ENCODE results near the gene STK35. TPM values are rescaled to one million over a fixed set of nuclear protein-coding genes. Genes with fewer than 3 reads are reported as not detected.

Gene STK35
- total and polyA plus RNA-seq, 2 experiments from 2014 or later, result 14.2 to 59.7 TPM

DNA sequence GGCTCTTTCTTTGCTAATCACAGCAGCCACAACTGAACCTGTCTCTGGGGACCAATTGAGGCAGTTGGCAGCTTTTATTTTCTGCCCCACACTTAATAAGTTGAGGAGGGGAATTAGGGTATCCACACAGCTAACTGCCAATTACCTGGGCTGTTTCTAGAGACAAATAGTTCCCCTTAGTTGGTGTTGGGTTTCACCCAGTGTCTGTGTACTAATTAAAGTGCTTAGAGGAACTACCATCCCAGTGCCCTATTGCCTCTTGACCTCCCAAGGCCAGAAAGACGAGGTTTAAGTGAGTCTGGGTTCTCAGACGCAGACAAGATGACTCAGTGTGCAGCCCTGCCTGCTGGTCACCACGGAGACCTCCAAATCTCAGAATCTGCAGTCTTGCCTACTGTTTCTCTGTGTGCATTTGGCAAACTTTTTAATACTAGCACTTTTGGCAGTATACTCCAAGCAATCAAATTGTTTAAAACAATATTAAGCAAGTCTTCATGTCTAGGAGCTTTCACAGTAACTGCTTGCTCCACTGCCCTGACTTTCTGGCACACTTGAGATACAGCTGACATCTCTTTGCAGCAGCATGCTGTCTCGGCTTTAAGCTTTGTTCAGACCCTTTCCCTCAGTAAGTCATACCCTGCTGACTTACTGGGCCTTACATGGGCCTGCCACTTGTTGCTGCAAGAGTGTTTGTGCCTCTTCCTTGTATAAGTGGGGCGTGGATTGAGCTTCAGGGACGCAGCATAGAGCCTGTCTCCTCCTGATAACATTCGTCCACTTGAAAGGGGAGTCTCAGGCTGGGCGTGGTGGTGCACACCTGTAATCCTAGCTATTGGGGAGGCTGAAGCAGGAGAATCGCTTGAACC, 31.9 kb downstream of the STK35 start:
- no peaks in the 10 kb centered on the region for H3K36me3 ChIP-seq (ENCODE audit: insufficient read depth)
- no peak overlapping the region for H3K27ac Mint-ChIP-seq
- peaks cover 8% of the 10 kb centered on the region for H3K27me3 Mint-ChIP-seq (ENCODE audit: insufficient read depth, low read depth, poor library complexity)
- DNase-seq (ENCODE audit: low spot score), result no peak
- no peaks in the 10 kb centered on the region for H3F3A ChIP-seq (replicated peaks; ENCODE audit: low read depth)
- H2AFZ ChIP-seq, result no peak overlapping the region
- no peaks in the 10 kb centered on the region for H3K36me3 Mint-ChIP-seq (ENCODE audit: low read depth)
- H3K79me2 ChIP-seq (replicated peaks; ENCODE audit: insufficient read depth), result peaks cover 90% of the 10 kb centered on the region
- H4K20me1 ChIP-seq (replicated peaks; ENCODE audit: insufficient read depth), result peaks cover 60% of the 10 kb centered on the region
- H3K27me3 ChIP-seq (ENCODE audit: insufficient read depth), result no peaks in the 10 kb centered on the region
- no peaks in the 10 kb centered on the region for H3K9me2 ChIP-seq (ENCODE audit: insufficient read depth)
- TF ChIP-seq EZH2phosphoT487 (IDR thresholded peaks at IDR 0.05; ENCODE audit: unreplicated experiment), result no peak
- TF ChIP-seq STAT1 (IDR thresholded peaks at IDR 0.05; ENCODE audit: unreplicated experiment), result no peak
- no peak for TF ChIP-seq POLR2AphosphoS5 (IDR thresholded peaks at IDR 0.05; ENCODE audit: low read depth)
- TF ChIP-seq, protein P1, sequence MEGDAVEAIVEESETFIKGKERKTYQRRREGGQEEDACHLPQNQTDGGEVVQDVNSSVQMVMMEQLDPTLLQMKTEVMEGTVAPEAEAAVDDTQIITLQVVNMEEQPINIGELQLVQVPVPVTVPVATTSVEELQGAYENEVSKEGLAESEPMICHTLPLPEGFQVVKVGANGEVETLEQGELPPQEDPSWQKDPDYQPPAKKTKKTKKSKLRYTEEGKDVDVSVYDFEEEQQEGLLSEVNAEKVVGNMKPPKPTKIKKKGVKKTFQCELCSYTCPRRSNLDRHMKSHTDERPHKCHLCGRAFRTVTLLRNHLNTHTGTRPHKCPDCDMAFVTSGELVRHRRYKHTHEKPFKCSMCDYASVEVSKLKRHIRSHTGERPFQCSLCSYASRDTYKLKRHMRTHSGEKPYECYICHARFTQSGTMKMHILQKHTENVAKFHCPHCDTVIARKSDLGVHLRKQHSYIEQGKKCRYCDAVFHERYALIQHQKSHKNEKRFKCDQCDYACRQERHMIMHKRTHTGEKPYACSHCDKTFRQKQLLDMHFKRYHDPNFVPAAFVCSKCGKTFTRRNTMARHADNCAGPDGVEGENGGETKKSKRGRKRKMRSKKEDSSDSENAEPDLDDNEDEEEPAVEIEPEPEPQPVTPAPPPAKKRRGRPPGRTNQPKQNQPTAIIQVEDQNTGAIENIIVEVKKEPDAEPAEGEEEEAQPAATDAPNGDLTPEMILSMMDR (conservative IDR thresholded peaks at IDR 0.05; ENCODE audit: low read depth in 2 of 2), result no peak
- no peak for TF ChIP-seq EZH2 (IDR thresholded peaks at IDR 0.05; ENCODE audit: low read depth, unreplicated experiment)
- no peak for TF ChIP-seq JUNB (IDR thresholded peaks at IDR 0.05; ENCODE audit: unreplicated experiment)
- TF ChIP-seq ZNF331 (CRISPR knock-in tag; IDR thresholded peaks at IDR 0.05; ENCODE audit: low read depth), result no peak
- no peak for TF ChIP-seq ZNF114 (CRISPR knock-in tag; IDR thresholded peaks at IDR 0.05)
- no peak overlapping the region for H3K27ac ChIP-seq (ENCODE audit: low read depth)
- no peak overlapping the region for H3K4me3 Mint-ChIP-seq
- H3K4me1 ChIP-seq (ENCODE audit: insufficient read depth), result peaks cover 19% of the 10 kb centered on the region
- peaks cover 39% of the 10 kb centered on the region for H3K4me1 Mint-ChIP-seq
- no peaks in the 10 kb centered on the region for H3K9me3 Mint-ChIP-seq
- H3K4me2 ChIP-seq, result no peak overlapping the region
- H3K4me3 ChIP-seq, result no peak overlapping the region
- ATAC-seq, result no peak

DNA sequence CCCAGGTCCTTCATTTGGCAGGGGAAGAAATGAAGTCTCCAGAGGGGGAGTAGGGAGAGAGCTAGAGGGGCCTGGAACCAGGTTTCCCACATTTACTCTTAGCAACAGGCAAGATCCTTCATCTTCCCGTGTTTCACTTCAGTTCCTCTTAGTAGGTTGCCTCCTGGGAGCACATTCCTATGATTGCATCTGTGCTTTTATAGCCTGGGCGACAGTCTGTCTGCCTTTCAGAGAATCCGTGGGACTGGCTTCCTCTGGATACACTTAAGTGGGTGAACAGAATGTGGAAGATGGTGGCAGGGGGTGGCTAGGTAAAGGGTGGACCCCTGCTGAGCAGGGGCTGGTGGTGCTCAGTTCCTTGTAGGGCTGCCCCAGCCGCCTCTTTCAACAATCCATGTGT, 33.4 kb downstream of the STK35 start:
- peaks cover 86% of the 10 kb centered on the region for H3K79me2 ChIP-seq (replicated peaks; ENCODE audit: insufficient read depth)
- DNase-seq (ENCODE audit: low spot score) (no peak), ATAC-seq (no peak)
- no peak overlapping the region for H3K27ac Mint-ChIP-seq
- no peak overlapping the region for H2AFZ ChIP-seq
- H3K27me3 ChIP-seq (ENCODE audit: insufficient read depth), result no peaks in the 10 kb centered on the region
- H3K4me1 ChIP-seq (ENCODE audit: insufficient read depth), result peaks cover 11% of the 10 kb centered on the region
- peaks cover 28% of the 10 kb centered on the region for H3K4me1 Mint-ChIP-seq
- no peaks in the 10 kb centered on the region for H3F3A ChIP-seq (replicated peaks; ENCODE audit: low read depth)
- no peaks in the 10 kb centered on the region for H3K36me3 ChIP-seq (ENCODE audit: insufficient read depth)
- no peaks in the 10 kb centered on the region for H3K9me3 Mint-ChIP-seq
- H3K4me2 ChIP-seq, result no peak overlapping the region
- no peak overlapping the region for H3K4me3 Mint-ChIP-seq
- peaks cover 2% of the 10 kb centered on the region for H3K27me3 Mint-ChIP-seq (ENCODE audit: insufficient read depth, low read depth, poor library complexity)
- peaks cover 66% of the 10 kb centered on the region for H4K20me1 ChIP-seq (replicated peaks; ENCODE audit: insufficient read depth)
- no peaks in the 10 kb centered on the region for H3K36me3 Mint-ChIP-seq (ENCODE audit: low read depth)
- no peak overlapping the region for H3K27ac ChIP-seq (ENCODE audit: low read depth)
- no peaks in the 10 kb centered on the region for H3K9me2 ChIP-seq (ENCODE audit: insufficient read depth)
- TF ChIP-seq NANOG (IDR thresholded peaks at IDR 0.05; ENCODE audit: borderline replicate concordance) (no peak), EZH2 (IDR thresholded peaks at IDR 0.05; ENCODE audit: low read depth, unreplicated experiment) (no peak), ZNF331 (CRISPR knock-in tag; IDR thresholded peaks at IDR 0.05; ENCODE audit: low read depth) (no peak), STAT1 (IDR thresholded peaks at IDR 0.05; ENCODE audit: unreplicated experiment) (no peak), CREB1 (CRISPR knock-in tag; IDR thresholded peaks at IDR 0.05; ENCODE audit: low read depth) (no peak)
- no peak overlapping the region for H3K4me3 ChIP-seq
